DOHH2 (cell line): ENCODE results near the gene ADAP1.

ENCODE experiments used
- H3F3A ChIP-seq: fragments of 200-600 bp; sonication (generic), shearing (Covaris generic); 2 replicates; pipeline ENCODE4 v1.6.0; 2016; ENCODE audit warnings: antibody characterized with exemption, mild to moderate bottlenecking; ENCODE audit not compliant: control insufficient read depth, insufficient read depth
- H3K27ac ChIP-seq: fragments of 200-600 bp; sonication (generic); 2 replicates; pipeline ENCODE4 v1.5.1; 2014; ENCODE audit warnings: low read depth, mild to moderate bottlenecking, low read length, moderate library complexity
- H3K27me3 ChIP-seq: fragments of 200-600 bp; sonication (generic); 2 replicates; pipeline ENCODE4 v1.6.1; 2014; ENCODE audit warnings: mild to moderate bottlenecking, low read length, mixed read lengths; ENCODE audit not compliant: control insufficient read depth
- H3K36me3 ChIP-seq: fragments of 200-600 bp; sonication (generic); 2 replicates; pipeline ENCODE4 v1.6.1; 2014; ENCODE audit warnings: mild to moderate bottlenecking, low read length, moderate library complexity, mixed read lengths; ENCODE audit not compliant: control insufficient read depth
- H3K4me1 ChIP-seq: fragments of 200-600 bp; sonication (generic); 2 replicates; pipeline ENCODE4 v1.6.1; 2014; ENCODE audit warnings: mild to moderate bottlenecking, low read length, mixed read lengths; ENCODE audit not compliant: control insufficient read depth
- H3K4me2 ChIP-seq: fragments of 200-600 bp; sonication (generic); 2 replicates; pipeline ENCODE4 v1.6.0; 2014; ENCODE audit warnings: mild to moderate bottlenecking, low read length, moderate library complexity
- H3K4me3 ChIP-seq: fragments of 200-600 bp; sonication (generic); 2 replicates; pipeline ENCODE4 v1.5.1; 2014; ENCODE audit warnings: mild to moderate bottlenecking, low read length, mixed read lengths
- H3K79me2 ChIP-seq: fragments of 200-600 bp; sonication (generic); 2 replicates; pipeline ENCODE4 v1.6.1; 2014; ENCODE audit warnings: mild to moderate bottlenecking, low read length, mixed read lengths; ENCODE audit not compliant: control insufficient read depth
- H3K9me2 ChIP-seq: fragments of 200-600 bp; sonication (generic); replicated peaks from 2 replicates; pipeline ENCODE4 v1.6.1; 2014; ENCODE audit warnings: mild to moderate bottlenecking, low read length, mixed read lengths; ENCODE audit not compliant: control insufficient read depth
- H3K9me3 ChIP-seq: fragments of 200-600 bp; sonication (generic); 2 replicates; pipeline ENCODE4 v1.6.1; 2014; ENCODE audit warnings: antibody characterized with exemption, low read length, mixed read lengths; ENCODE audit not compliant: control insufficient read depth, insufficient read depth
- H4K20me1 ChIP-seq: fragments of 200-600 bp; sonication (generic); 2 replicates; pipeline ENCODE4 v1.6.0; 2014; ENCODE audit warnings: low read depth, mild to moderate bottlenecking, antibody characterized with exemption, low read length, moderate library complexity; ENCODE audit not compliant: control insufficient read depth, insufficient read depth
- EZH2phosphoT487 ChIP-seq: fragments of 200-600 bp; sonication (generic); IDR thresholded peaks from 2 replicates; pipeline ENCODE4 v1.6.1; 2017; ENCODE audit warnings: borderline replicate concordance, mild to moderate bottlenecking, antibody characterized with exemption, low read length, moderate library complexity, mixed read lengths
- TF ChIP-seq, protein P1 (sequence below): fragments of 200-600 bp; sonication (generic); IDR thresholded peaks from one replicate; pipeline ENCODE4 v1.5.1; 2014; ENCODE audit warnings: antibody characterized with exemption, mild to moderate bottlenecking, low read depth, low read length; ENCODE audit not compliant: poor library complexity, severe bottlenecking

The ADAP1 gene

DNA sequence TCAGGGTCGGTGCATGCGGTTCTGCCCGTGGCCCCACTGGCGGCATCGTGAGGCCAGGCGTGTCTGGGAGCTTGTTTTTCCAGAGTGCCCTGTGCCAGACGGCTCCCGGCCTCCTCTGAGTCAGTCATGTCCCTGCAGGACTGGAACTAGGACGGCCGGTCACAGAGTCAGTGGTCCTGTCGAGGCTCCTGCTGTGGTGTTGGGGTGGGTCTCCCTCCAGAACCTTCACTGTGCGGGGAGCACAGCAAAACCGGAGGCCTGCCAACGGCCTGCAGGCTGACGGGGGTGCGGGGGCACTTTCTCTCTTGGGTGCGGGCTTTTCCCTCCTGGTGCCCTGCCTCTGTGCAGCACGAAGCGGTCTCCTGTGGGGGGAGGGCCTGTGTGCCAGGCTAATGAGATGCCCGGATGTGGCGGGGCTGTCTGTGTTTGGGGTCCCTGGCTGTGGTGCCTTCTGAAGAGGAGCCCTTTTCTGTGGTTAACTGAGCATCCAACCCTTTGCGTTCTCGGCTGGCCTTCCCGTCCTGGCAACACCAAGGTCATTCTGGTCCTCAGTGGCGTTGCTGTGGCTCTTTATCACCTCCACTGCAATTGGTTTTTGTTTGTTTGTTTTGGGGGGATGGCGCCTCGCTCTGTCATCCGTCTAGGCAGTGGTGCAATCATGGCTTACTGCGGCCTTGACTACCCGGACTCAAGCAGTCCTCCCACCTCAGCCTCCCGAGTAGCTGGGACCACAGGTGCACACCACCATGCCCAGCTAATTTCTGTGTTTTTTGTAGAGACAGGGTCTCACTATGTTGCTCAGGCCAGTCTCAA, 70.1 kb downstream of the ADAP1 start:
- Histone ChIP-seq H3K4me1 (peaks cover 3% of the 10 kb centered on the region), H3K27me3 (no peaks in the 10 kb centered on the region), H3K36me3 (peaks cover 44% of the 10 kb centered on the region), H4K20me1 (peaks cover 8% of the 10 kb centered on the region), H3K4me2 (no peak overlapping the region), H3K79me2 (peaks cover 99% of the 10 kb centered on the region), H3K9me3 (no peaks in the 10 kb centered on the region), H3F3A (no peaks in the 10 kb centered on the region), H3K27ac (no peak overlapping the region), H3K4me3 (no peak overlapping the region), H3K9me2 (no peaks in the 10 kb centered on the region)
- TF ChIP-seq EZH2phosphoT487 = no peak
- TF ChIP-seq, protein P1, sequence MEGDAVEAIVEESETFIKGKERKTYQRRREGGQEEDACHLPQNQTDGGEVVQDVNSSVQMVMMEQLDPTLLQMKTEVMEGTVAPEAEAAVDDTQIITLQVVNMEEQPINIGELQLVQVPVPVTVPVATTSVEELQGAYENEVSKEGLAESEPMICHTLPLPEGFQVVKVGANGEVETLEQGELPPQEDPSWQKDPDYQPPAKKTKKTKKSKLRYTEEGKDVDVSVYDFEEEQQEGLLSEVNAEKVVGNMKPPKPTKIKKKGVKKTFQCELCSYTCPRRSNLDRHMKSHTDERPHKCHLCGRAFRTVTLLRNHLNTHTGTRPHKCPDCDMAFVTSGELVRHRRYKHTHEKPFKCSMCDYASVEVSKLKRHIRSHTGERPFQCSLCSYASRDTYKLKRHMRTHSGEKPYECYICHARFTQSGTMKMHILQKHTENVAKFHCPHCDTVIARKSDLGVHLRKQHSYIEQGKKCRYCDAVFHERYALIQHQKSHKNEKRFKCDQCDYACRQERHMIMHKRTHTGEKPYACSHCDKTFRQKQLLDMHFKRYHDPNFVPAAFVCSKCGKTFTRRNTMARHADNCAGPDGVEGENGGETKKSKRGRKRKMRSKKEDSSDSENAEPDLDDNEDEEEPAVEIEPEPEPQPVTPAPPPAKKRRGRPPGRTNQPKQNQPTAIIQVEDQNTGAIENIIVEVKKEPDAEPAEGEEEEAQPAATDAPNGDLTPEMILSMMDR = no peak

DNA sequence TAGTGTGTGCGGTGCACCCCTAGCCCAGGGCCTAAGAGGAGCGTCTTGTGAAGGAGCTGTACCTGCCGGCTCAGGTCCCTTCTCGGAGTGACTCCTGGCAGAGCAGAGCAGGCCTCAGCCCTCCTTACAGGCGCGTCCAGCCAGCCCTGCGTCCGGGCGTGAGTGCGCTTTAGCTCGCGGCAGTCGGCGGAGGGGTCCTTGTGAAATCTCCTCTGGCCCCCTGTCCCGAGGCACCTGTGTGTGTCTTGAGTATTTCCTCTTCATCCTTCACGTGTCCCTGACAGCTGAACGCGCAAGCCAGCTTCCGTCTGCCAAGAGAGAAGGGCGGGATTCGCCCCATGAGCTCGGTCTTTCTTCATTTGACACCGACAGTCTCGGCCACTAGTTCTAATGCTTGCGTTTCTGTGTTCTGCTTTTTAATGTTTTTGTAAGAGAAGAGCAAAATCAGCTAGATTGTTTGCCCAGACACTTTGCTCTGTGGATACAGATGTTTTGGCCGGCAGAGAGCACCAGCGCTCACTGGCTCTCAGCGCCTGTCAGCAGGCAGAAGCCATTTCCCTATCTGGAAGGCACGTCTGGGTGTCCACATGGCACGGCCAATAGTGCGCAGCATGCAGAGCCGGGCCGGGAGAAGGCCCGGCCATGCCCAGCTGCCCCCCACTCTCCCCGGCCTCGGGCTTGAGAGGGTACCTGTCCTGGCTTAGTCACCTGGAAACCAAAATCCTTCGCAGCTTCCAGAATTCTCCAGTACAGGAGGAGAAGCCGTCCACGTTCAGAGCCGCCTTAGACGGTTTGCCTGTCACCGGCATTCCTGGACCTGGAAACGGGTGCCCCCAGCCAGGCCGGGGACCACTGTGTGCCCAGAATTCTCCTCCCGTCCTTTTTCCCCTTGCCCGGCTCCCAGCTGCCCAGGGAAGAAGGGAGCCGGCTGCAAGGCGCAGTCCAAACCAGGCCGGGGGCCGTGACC, 71.1 kb downstream of the ADAP1 start:
- Histone ChIP-seq H3K27me3 (no peaks in the 10 kb centered on the region), H3K79me2 (peaks cover 100% of the 10 kb centered on the region), H3K4me1 (peaks cover 13% of the 10 kb centered on the region), H3K9me2 (no peaks in the 10 kb centered on the region), H3K4me2 (no peak overlapping the region), H3K9me3 (no peaks in the 10 kb centered on the region), H3F3A (no peaks in the 10 kb centered on the region), H4K20me1 (peaks cover 17% of the 10 kb centered on the region), H3K36me3 (peaks cover 43% of the 10 kb centered on the region), H3K27ac (no peak overlapping the region), H3K4me3 (no peak overlapping the region)
- TF ChIP-seq, protein P1 = no peak
- no peak for TF ChIP-seq EZH2phosphoT487

DNA sequence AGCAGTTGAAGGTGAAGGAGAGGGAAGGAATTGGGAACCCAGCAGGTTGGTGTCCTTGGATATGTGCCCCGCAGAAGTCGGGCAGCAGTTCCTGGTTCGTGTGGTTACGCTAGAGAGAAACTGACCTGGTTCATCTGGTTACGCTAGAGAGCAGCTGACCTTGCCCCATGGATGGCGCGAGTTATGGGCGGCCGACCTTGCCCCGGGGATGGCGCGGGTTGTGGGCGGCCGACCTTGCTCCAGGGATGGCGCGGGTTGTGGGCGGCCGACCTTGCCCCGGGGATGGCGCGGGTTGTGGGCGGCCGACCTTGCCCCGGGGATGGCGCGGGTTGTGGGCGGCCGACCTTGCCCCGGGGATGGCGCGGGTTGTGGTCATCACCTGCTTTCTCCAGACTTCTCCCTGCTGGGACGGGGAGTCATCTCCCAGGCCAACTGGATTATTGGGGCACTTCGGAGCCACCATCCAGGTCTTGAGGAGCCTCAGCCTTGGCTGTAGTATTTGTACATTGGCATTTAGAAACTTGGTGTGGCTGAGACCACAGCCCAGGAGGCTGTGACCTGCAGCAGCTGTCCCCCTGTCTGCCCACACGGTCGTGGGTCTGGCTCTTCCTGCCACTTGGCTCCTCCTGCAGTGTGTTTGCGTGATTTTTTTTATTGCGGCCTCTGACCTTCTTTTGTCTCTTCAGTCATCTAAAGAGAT, 72.0 kb downstream of the ADAP1 start:
- Histone ChIP-seq H3K27me3 (no peaks in the 10 kb centered on the region), H3F3A (no peaks in the 10 kb centered on the region), H4K20me1 (peaks cover 23% of the 10 kb centered on the region), H3K79me2 (peaks cover 100% of the 10 kb centered on the region), H3K4me2 (no peak overlapping the region), H3K9me3 (no peaks in the 10 kb centered on the region), H3K4me1 (peaks cover 18% of the 10 kb centered on the region), H3K36me3 (peaks cover 39% of the 10 kb centered on the region), H3K27ac (no peak overlapping the region), H3K4me3 (no peak overlapping the region), H3K9me2 (no peaks in the 10 kb centered on the region)
- TF ChIP-seq EZH2phosphoT487 = no peak
- TF ChIP-seq, protein P1 = no peak
